NCI-H526 (cell line): ENCODE results near the gene CASD1.

ENCODE experiments used
- DNase-seq, 2 experiments: peaks; one replicate each; lab custom pipeline; 2025; lab: John Stamatoyannopoulos, UW

The CASD1 gene

DNA sequence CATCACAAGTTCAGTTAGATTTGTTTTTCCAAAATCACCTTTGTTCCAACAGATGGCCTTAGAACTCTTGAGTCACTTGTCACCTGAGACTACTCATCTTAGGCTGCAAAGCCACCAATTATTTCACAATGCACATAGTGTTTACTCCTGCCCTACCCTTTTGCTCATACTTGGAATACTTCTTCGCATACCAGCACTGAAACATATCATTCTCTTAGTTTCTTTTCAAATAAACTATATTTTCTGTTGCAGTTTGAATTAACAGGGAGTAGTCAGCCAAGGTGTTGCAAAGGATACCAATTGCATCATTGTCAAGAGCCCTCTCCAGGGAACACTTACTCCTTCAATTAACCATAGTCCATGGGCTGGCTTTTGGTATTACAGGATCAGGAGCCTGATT, 71.0 kb downstream of the CASD1 start:
- no peak for DNase-seq

DNA sequence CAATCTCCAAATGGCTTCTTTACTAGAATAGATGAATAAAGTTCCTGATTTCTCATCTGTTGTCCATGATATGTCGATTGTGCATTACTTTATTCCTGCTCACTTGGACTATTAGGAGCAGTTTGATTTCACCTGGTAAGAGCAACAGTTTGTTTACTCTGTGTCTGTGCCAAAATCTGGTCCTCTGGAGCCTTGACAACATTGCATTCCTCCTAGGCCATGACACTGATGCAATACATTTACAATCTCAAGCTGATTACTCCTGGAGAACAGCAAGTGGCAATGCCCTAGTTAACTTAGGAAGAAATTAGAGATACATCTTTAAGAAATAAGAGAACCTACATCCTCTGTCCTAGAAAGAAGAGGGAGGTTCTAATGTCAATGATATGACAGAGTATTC, 74.5 kb downstream of the CASD1 start:
- DNase-seq = no peak

DNA sequence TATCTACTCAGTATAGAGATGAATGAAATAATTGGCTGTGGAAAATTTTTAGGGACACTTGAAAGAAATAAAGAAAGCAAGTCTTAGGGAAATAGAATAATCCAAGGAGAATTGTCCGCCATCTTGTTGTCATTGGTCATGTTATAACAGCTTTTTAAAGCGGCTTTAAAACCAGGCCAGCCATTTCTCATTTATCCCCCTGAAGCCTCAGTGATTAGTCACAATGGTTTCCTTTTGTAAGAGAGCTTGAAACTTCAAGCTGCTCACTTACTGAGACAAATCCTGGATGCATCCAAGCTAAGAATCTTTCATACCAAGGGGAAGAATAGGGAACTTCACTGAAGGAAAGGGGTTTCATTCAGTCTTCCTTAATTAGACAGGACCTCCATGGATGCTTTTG, 78.5 kb downstream of the CASD1 start:
- no peak for DNase-seq

DNA sequence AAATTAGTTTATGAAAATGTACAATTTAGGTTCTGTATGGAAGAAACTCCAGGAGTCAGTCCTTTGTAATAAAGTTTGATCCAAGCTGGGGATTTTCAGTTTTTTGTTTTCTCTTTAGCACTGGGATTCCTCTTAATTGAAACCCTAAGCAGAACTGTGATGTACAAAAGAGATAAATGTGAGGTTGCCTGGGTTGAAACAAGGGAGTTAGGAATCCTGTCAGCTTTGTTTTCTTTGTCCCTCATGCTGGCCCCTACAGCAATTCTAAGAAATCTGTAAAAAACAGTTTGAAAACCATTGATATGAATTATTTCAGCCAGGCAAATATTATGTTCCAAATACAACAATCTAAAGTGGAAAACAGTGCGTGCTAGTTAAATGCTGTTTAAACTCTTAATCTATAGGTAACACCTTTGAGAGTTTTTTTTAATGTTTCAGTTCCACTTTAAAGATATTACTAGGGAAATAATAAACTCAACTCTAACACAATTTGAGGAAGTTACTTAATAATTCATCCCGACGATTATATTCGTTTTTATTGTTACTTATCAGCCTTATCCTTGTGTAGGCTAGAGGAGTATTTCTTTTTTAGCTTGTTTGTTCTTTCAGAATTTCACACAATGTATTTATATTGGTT, 81.0 kb downstream of the CASD1 start:
- no peak for DNase-seq

DNA sequence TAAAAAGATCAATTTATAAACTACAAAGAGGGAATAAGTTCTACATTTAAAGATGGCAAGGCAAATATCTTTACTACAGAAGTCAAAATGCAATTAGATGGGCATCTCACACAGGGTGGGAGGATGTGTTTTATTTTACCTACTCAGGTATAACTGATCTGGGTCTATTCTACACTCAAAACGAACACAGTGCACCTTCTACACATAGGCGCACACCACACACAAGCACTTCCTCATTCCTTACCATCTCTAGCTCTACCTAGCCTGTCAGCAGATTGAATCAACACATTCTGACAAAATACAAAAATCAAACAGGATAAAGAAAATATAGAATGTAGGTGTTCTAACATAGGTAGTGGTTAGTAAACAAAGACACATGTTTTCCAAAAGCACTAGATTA, 81.6 kb downstream of the CASD1 start:
- no peak for DNase-seq

DNA sequence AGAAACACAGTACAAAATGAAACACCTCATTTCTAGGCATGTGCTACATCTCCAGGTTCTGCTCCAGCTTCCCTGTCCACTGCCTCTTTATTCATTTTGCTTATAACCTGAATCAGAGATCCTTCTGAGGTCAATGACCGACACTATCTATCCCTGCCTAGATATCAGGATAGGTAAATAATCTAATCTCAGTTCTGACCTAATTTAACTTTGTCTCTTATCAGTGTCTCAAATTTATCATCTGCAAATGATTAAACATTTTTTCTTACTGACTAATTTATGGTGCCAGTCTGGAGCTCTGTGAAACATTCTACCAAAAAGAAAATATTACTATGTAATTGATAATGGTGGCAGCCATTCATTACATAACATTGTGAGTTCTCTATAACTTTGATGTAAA, 85.3 kb downstream of the CASD1 start:
- DNase-seq = no peak

DNA sequence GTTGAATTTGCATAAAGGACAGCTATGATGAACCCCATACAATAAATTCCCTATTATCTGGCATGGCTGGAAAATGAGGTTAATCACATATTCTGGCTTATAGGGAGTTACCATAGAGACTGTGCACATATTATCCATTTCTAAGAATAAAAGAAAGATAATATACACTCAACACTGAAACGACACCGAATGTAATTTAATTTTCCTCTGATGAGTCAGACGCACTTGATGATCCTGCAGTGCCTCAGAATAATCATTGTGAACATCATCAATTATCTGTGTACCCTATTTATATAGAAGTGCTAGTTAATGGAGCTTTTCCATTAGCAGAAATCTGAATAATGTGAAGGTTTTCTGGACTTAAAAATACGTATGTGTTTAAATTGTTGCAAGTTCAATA, 86.1 kb downstream of the CASD1 start:
- DNase-seq = no peak

DNA sequence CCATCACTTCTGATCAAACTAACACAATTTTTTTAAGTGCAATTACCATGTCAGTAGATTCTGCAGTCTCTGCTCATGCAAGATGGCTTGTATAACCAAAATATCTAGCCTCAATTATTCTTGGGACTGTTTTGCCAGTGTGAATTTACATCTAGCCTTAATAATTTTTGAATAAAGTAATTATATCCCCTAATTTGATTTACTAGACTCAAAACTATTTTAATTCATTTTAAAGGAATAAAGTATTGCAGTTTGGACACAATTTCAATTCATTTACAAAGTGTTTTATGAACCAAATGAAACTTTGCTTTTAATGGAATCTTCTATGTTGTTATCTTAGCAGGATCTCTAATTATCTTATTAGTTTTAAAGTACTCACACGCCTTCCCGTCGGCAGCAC, 90.7 kb downstream of the CASD1 start:
- DNase-seq = no peak

DNA sequence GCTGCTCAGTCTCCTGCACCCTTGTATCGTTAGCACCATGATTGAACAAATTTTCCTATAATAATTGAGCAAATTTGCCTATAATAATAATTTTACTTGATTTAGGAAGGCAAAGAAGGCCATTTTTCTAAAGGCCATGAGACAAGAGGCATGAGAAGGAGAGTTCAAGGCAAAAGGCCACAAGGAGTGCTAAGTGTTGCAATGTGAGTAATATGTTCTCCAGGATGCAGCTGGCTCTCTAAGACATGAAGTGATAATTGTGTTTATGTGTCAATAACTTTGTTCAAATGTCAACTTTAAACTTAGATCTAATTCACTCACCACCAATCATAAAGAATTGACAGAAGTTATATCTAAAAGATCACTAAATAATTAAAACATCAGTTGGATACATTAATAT, 92.6 kb downstream of the CASD1 start:
- DNase-seq = no peak

DNA sequence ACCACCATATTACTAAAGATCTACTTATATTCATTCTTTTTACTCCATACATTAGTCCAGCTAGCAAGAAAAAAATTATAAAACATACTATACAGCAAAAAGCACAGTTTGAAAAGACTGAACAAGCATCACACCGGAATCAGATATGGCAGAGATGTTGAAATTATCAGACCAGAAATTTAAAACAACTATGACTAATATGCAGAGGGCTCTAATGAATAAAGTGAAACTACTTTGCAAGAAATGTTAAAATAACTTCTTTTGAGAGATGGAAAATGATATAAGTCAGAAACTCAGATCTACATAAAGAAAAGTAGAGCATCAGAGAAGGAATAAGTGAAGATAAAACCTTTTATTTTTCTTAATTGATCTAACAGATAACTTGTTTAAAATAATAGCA, 95.4 kb downstream of the CASD1 start:
- DNase-seq = no peak
